ENCODE data around the gene SGMS1. TPM values are rescaled to one million over a fixed set of nuclear protein-coding genes. Genes with fewer than 3 reads are reported as not detected.

SGMS1 gene
- total and polyA plus RNA-seq, 5 experiments from 2014 or later, result 8.3 to 34.9 (median 11.0) TPM

DNA sequence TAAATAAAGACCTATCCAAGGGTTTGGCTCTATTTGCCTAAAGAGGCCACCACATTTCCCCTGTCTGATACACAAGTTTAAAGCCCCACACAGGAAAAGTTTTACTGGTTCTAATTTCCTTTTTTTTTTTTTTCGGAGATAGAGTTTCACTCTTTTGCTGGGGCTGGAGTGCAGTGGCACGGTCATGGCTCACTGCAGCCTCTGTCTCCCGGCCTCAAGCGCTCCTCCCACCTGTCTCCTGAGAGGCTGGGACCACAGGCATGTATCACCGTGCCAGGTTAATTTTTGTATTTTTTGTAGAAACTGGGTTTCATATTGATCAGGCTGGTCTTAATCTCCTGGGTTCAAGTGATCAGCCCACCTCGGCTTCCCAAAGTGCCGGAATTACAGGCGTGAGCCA lies 319.1 kb downstream of the SGMS1 start:
- Mint-ChIP-seq H3K4me3 (no peak overlapping the region), H3K27ac (no peak overlapping the region), H3K27me3 (no peaks in the 10 kb centered on the region), H3K36me3 (peaks cover 4 to 36% (median 26%) of the 10 kb centered on the region in 3 donors), H3K4me1 (peaks cover 0 to 5% (median under 1%) of the 10 kb centered on the region in 4 donors), H3K9me3 (peaks cover 0 to 4% (median 0%) of the 10 kb centered on the region in 9 donors)
- POLR2A ChIA-PET, result interaction anchor here (0.7 kb wide), 1 partner anchor 560 kb away, joined by 3 read pairs; no protein-coding TSS in a partner anchor
- ATAC-seq (no peak), DNase-seq (no peak)

DNA sequence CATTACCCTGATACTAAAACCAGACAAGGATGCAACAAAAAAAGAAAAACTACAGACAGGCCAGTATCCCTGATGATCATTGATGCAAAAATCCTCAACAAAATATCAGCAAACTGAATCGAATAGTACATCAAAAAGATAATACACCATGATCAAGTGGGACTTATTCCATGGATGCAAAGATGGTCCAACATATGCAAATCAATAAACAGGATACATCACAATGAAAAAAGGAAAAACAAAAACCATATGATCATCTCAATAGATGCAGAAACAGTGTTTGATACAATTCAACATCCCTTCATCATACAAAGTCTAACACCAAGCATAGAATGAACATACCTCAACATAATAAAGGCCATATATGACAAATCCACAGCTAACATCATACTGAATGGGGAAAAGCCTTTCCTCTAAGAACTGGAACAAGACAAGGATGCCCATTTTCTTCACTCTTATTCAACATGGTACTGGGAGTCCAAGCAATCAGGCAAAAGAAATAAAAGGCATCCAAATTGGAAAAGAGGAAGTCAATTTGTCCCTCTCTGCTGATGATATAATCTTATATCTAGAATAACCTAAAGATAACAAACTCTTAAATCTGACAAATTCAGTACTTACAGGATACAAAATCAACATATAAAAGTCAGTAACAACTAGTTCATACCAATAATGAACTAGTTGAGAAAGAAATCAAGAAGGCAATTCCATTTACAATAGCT lies 323.6 kb downstream of the SGMS1 start:
- DNase-seq, result no peak
- no peaks in the 10 kb centered on the region for H3K27me3 Mint-ChIP-seq
- no peak for ATAC-seq
- H3K4me3 Mint-ChIP-seq, result no peak overlapping the region
- peaks cover 0 to 5% (median under 1%) of the 10 kb centered on the region in 4 donors for H3K4me1 Mint-ChIP-seq
- H3K27ac Mint-ChIP-seq, result no peak overlapping the region
- POLR2A ChIA-PET, result no interaction called here
- H3K9me3 Mint-ChIP-seq, result peaks cover 5 to 28% (median 17%) of the 10 kb centered on the region in 9 donors
- H3K36me3 Mint-ChIP-seq, result peaks cover 3 to 25% (median 21%) of the 10 kb centered on the region in 3 donors

- Mint-ChIP-seq H3K27ac (no peak overlapping the region), H3K36me3 (peaks cover 0 to 21% (median 15%) of the 10 kb centered on the region in 3 donors), H3K4me3 (no peak overlapping the region), H3K27me3 (no peaks in the 10 kb centered on the region), H3K9me3 (peaks cover 3 to 28% (median 17%) of the 10 kb centered on the region in 9 donors), H3K4me1 (peaks cover 0 to 2% (median 0%) of the 10 kb centered on the region in 4 donors)
- ATAC-seq, result no peak
- DNase-seq, result no peak
- POLR2A ChIA-PET, result no interaction called here
Observed at GRCh38 chr10:50295367-50295766, 328.4 kb downstream of the SGMS1 start.

GRCh38 chr10:50294582-50294981 lies 329.2 kb downstream of the SGMS1 start:
- H3K9me3 Mint-ChIP-seq, result peaks cover 3 to 27% (median 17%) of the 10 kb centered on the region in 9 donors
- H3K4me1 Mint-ChIP-seq, result peaks cover 0 to 2% (median 0%) of the 10 kb centered on the region in 4 donors
- H3K36me3 Mint-ChIP-seq, result peaks cover 0 to 21% (median 16%) of the 10 kb centered on the region in 3 donors
- DNase-seq (no peak), ATAC-seq (no peak)
- POLR2A ChIA-PET, result no interaction called here
- no peak overlapping the region for H3K27ac Mint-ChIP-seq
- no peak overlapping the region for H3K4me3 Mint-ChIP-seq
- peaks cover 0 to 2% (median 0%) of the 10 kb centered on the region in 5 donors for H3K27me3 Mint-ChIP-seq

- H3K4me3 Mint-ChIP-seq, result no peak overlapping the region
- peaks cover 0 to 2% (median 0%) of the 10 kb centered on the region in 4 donors for H3K4me1 Mint-ChIP-seq
- no peak for DNase-seq
- no peak overlapping the region for H3K27ac Mint-ChIP-seq
- peaks cover 3 to 18% (median 10%) of the 10 kb centered on the region in 9 donors for H3K9me3 Mint-ChIP-seq
- peaks cover 0 to 3% (median 0%) of the 10 kb centered on the region in 5 donors for H3K27me3 Mint-ChIP-seq
- peaks cover 0 to 12% (median 10%) of the 10 kb centered on the region in 3 donors for H3K36me3 Mint-ChIP-seq
- POLR2A ChIA-PET, result no interaction called here
- no peak for ATAC-seq
Observed at GRCh38 chr10:50293513-50294313, 330.0 kb downstream of the SGMS1 start.

DNA sequence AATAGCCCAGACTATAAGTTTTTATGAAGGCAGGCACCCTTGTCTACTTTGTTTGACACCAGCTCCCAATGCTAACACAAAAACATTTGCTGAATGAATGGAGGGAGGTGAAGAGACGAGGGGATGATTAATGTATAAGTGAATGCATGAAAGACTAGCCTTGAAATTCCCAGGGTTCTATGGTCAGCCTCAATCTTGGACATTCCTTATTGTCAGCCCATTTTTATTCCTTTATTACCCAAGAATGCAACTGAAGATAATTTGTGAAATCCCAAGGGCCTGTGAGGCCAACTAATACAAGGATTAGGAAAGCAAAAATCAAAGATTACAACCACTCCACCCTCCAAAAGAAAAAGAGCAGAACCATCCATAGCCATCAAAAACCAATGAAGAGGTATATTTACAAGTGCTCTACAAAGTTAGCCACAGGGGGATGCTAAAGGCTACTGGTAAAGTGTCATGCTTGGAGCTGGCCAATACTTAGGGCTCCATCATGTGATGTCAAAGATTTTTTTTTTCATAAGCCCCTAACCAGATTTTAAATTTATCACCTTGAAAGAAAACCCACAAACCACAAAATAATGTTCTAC lies 332.4 kb downstream of the SGMS1 start:
- Mint-ChIP-seq H3K9me3 (peaks cover 0 to 9% (median 2%) of the 10 kb centered on the region in 9 donors), H3K36me3 (peaks cover 0 to 4% (median 4%) of the 10 kb centered on the region in 3 donors), H3K27ac (no peak overlapping the region), H3K4me3 (no peak overlapping the region), H3K4me1 (peaks cover 0 to 2% (median 0%) of the 10 kb centered on the region in 4 donors), H3K27me3 (peaks cover 0 to 3% (median 1%) of the 10 kb centered on the region in 5 donors)
- ATAC-seq, result no peak
- no peak for DNase-seq
- POLR2A ChIA-PET, result no interaction called here

GRCh38 chr10:50289196-50289595 lies 334.6 kb downstream of the SGMS1 start:
- H3K27ac Mint-ChIP-seq, result no peak overlapping the region
- DNase-seq, result no peak
- peaks cover 0 to 2% (median 0%) of the 10 kb centered on the region in 4 donors for H3K4me1 Mint-ChIP-seq
- no peaks in the 10 kb centered on the region for H3K9me3 Mint-ChIP-seq
- POLR2A ChIA-PET, result no interaction called here
- ATAC-seq, result no peak
- peaks cover 0 to 2% (median 0%) of the 10 kb centered on the region in 3 donors for H3K36me3 Mint-ChIP-seq
- no peak overlapping the region for H3K4me3 Mint-ChIP-seq
- H3K27me3 Mint-ChIP-seq, result peaks cover 1 to 5% (median 2%) of the 10 kb centered on the region in 5 donors

DNA sequence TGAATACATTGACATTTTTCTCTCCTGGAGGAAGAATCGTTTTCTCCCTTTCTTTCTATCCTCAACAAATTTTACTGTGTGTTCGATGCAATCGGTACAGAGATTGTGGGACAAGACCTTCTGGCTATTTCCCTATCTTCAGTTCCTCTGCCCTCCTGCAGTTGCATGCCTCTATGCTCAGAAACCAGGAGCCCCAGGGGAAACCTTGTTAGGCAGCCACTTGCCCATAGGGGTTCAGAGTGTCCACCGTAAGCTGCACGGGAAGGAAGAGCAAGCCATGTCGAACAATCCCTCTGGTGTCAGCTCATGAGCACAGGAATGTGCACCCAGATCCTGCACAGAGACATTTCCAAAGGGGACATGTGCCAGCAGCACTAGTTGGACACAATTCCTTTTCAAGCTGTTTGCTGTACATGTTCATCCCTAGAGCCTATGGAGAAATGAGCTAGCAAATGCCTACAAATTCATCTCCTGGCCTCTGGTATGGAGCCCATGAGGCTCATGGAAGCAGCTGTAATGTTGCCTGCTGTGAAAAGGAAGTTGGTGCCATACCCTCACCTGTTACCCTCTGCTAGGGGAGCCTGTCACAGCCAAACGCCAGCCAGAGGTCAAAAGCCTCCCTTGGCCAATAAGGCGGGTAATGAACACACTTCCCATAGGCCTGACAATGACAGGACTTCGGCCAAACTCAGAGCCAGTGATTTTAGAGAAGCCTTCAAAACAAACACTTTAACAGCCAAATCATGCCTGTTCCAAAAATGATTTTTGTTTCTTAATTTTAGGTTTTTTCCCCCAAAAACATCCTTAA lies 336.6 kb downstream of the SGMS1 start:
- Mint-ChIP-seq H3K9me3 (no peaks in the 10 kb centered on the region), H3K4me3 (no peak overlapping the region), H3K36me3 (peaks cover 0 to 2% (median 0%) of the 10 kb centered on the region in 3 donors), H3K4me1 (no peaks in the 10 kb centered on the region), H3K27ac (no peak overlapping the region), H3K27me3 (peaks cover 3 to 23% (median 10%) of the 10 kb centered on the region in 5 donors)
- DNase-seq (no peak), ATAC-seq (no peak)
- POLR2A ChIA-PET, result no interaction called here

DNA sequence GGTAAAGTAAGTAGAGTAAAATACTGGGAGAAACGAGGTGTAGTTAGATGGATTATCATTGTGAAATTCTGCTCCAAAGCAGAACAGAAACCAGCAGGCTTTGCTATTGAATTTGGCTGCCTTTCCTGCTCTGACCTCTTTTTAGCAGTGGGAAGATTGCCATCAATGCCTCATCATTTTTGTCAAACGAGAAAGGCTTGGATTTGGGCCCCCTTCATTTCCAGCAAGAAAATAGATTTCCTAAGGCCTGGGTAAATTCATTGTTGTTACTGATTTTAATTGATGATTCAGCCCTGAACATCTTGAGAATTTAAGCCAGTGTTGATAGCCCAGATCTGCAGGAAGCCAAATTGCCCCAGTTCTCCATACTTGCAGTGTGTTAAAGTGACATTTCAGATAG lies 337.2 kb downstream of the SGMS1 start:
- ATAC-seq, result no peak
- peaks cover 0 to 2% (median 0%) of the 10 kb centered on the region in 3 donors for H3K36me3 Mint-ChIP-seq

GRCh38 chr10:50281967-50282522 lies 341.7 kb downstream of the SGMS1 start:
- Mint-ChIP-seq H3K27ac (peak overlapping the region in 1 of 10 donors; percentile 29), H3K36me3 (no peaks in the 10 kb centered on the region), H3K9me3 (no peaks in the 10 kb centered on the region), H3K4me3 (no peak overlapping the region), H3K4me1 (no peaks in the 10 kb centered on the region), H3K27me3 (peaks cover 14 to 53% (median 23%) of the 10 kb centered on the region in 5 donors)
- no peak for ATAC-seq
- DNase-seq, result no peak
- POLR2A ChIA-PET, result no interaction called here

More for the DNA sequence above, 337.2 kb downstream of the SGMS1 start:
- DNase-seq, result no peak
- Mint-ChIP-seq H3K9me3 (no peaks in the 10 kb centered on the region), H3K4me3 (no peak overlapping the region), H3K27ac (peak overlapping the region in 1 of 10 donors; percentile 1), H3K27me3 (peaks cover 6 to 30% (median 16%) of the 10 kb centered on the region in 5 donors), H3K4me1 (no peaks in the 10 kb centered on the region)
- POLR2A ChIA-PET, result no interaction called here

DNA sequence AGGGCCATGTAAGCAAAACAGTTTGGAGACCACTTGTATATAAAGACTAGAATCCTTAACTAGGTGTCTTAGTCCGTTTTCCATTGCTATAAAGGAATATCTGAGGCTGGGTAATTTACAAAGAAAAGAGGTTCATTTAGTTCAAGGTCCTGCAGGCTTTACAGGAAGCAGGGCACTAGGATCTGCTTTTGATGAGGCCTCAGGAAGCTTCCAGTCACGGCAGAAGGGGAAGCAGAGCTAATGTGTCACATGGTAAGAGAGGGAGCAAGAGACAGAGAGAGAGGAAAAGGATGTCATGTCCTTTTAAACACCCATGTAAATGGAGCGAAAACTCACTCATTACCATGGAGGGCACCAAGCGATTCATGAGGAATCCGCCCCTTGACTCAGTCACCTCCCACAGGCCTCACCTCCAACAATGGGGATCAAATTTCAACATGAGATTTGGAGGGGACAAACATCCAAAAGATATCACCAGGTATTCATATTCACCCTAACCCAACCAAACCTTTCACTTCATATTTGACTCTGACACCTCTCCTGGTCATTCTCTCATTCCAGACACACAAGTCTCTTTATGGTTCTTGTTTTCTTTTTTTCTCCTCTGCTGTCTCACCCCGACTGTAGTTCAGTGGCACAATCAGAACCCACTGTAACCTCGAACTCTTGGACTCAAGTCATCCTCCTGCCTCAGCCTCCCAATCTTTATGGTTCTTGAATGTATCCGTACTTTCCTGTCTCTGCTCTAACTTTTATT lies 342.4 kb downstream of the SGMS1 start:
- ATAC-seq, result no peak
- peaks cover 17 to 59% (median 28%) of the 10 kb centered on the region in 5 donors for H3K27me3 Mint-ChIP-seq
- POLR2A ChIA-PET, result no interaction called here
- no peak overlapping the region for H3K27ac Mint-ChIP-seq
- no peak for DNase-seq
- no peaks in the 10 kb centered on the region for H3K36me3 Mint-ChIP-seq
- no peak overlapping the region for H3K4me3 Mint-ChIP-seq
- H3K4me1 Mint-ChIP-seq, result no peaks in the 10 kb centered on the region
- H3K9me3 Mint-ChIP-seq, result no peaks in the 10 kb centered on the region

Measured in naive thymus-derived CD8-positive, alpha-beta T cell (primary cell).